Gastrocnemius medialis (tissue), 4 donors: ENCODE results near the gene NCAM2.

Source experiments
- CTCF ChIP-seq, 5 experiments: fragments of 450-650 bp in 3 of 5; fragments of 200-600 bp in 2 of 5; sonication (generic) in 2 of 5; IDR thresholded peaks in 4 of 5; conservative IDR thresholded peaks in 1 of 5; 1 replicate in 4 of 5; 2 replicates in 1 of 5; pipeline ENCODE4 v1.5.1; 2016 to 2019; ENCODE audit warnings: antibody characterized with exemption in 5 of 5, mild to moderate bottlenecking in 3 of 5, moderate library complexity in 3 of 5
- POLR2A ChIP-seq, 2 donors: fragments of 450-650 bp; IDR thresholded peaks; one replicate each; pipeline ENCODE4 v1.6.1; 2017; ENCODE audit warnings: antibody characterized with exemption in 2 of 2, mild to moderate bottlenecking in 2 of 2, moderate library complexity in 2 of 2

DNA sequence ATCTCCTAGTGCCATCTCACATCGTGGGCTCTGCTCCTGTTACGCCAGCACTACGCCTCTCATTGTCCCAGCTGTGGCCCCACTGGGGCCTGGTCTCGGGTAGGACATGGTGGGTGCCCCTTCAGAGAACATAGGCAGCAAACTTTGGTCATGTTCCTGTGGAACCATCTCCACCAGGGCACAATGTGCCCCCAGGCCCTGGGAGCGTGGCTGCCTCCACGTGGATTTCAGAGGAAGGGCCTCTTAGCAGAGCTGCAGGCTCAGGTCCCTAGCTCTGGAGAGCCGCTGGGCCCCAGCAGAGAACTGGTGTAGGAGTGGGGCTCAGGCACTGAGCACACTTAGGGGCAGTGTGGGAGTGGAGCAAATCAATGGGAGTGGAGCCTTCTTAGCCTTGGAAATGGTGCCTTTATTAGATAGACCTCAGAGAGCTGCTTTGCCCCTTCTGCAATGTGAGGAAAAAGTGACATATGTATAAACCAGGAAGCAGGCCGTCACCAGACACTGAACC is 460.0 kb downstream of the NCAM2 start:
- TF ChIP-seq CTCF (IDR thresholded peaks at IDR 0.05 in 4 of 5, conservative IDR thresholded peaks at IDR 0.05 in 1 of 5) (no peak), POLR2A (IDR thresholded peaks at IDR 0.05) (no peak)
